ENCODE measurements around the gene DSTYK.

DNA sequence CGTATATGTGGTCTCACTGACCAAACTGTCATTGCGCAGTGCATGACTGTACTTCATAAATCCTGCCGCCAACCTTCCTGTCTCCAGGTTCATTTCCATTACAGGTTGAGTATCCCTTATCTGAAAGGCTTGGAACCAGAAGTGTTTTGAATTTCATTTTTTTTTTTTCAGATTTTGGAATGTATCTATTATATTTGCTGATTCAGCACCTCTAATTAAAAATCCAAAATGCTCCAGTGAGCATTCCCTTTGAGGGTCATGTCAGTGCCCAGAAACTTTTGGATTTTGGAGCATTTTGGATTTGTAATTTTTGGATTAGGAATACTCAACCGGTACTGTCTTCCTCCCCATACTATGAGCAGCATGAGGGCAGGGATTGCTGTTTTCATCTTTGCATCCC is 59.0 kb downstream of the DSTYK start:
- TF ChIP-seq, protein P1, sequence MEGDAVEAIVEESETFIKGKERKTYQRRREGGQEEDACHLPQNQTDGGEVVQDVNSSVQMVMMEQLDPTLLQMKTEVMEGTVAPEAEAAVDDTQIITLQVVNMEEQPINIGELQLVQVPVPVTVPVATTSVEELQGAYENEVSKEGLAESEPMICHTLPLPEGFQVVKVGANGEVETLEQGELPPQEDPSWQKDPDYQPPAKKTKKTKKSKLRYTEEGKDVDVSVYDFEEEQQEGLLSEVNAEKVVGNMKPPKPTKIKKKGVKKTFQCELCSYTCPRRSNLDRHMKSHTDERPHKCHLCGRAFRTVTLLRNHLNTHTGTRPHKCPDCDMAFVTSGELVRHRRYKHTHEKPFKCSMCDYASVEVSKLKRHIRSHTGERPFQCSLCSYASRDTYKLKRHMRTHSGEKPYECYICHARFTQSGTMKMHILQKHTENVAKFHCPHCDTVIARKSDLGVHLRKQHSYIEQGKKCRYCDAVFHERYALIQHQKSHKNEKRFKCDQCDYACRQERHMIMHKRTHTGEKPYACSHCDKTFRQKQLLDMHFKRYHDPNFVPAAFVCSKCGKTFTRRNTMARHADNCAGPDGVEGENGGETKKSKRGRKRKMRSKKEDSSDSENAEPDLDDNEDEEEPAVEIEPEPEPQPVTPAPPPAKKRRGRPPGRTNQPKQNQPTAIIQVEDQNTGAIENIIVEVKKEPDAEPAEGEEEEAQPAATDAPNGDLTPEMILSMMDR (tag by site-specific recombination; IDR thresholded peaks at IDR 0.05), result no peak
- TF ChIP-seq RBAK (tag by site-specific recombination; IDR thresholded peaks at IDR 0.05), result no peak
- no peak for TF ChIP-seq ZBTB21 (tag by site-specific recombination; IDR thresholded peaks at IDR 0.05)
- no peak for TF ChIP-seq ZNF571 (tag by site-specific recombination; IDR thresholded peaks at IDR 0.05)
- no peak for TF ChIP-seq ZNF747 (tag by site-specific recombination; IDR thresholded peaks at IDR 0.05)
- TF ChIP-seq ZNF146 (tag by site-specific recombination; IDR thresholded peaks at IDR 0.05), result no peak
- TF ChIP-seq ZNF449 (tag by site-specific recombination; IDR thresholded peaks at IDR 0.05), result no peak
- TF ChIP-seq, protein P2, sequence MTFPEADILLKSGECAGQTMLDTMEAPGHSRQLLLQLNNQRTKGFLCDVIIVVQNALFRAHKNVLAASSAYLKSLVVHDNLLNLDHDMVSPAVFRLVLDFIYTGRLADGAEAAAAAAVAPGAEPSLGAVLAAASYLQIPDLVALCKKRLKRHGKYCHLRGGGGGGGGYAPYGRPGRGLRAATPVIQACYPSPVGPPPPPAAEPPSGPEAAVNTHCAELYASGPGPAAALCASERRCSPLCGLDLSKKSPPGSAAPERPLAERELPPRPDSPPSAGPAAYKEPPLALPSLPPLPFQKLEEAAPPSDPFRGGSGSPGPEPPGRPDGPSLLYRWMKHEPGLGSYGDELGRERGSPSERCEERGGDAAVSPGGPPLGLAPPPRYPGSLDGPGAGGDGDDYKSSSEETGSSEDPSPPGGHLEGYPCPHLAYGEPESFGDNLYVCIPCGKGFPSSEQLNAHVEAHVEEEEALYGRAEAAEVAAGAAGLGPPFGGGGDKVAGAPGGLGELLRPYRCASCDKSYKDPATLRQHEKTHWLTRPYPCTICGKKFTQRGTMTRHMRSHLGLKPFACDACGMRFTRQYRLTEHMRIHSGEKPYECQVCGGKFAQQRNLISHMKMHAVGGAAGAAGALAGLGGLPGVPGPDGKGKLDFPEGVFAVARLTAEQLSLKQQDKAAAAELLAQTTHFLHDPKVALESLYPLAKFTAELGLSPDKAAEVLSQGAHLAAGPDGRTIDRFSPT (tag by site-specific recombination; IDR thresholded peaks at IDR 0.05), result no peak
- TF ChIP-seq ZNF792 (tag by site-specific recombination; IDR thresholded peaks at IDR 0.05), result no peak

Data from HEK293 (cell line).